Right lobe of liver (tissue), 6 donors: ENCODE results near the gene CCDC9B. TPM values are rescaled to one million over a fixed set of nuclear protein-coding genes. Genes with fewer than 3 reads are reported as not detected.
A peak's percentile ranks its signal among the peaks of the same experiment; 100 is the strongest.

ENCODE experiments used
- ATAC-seq, 4 donors: fragments of 200-7000 bp; cut with Tn5 transposase; one replicate each; pipeline ENCODE4 v1.9.1; 2020; ENCODE audit warnings: mild to moderate bottlenecking in 4 of 4, moderate library complexity in 4 of 4
- DNase-seq, 3 donors: peaks; one replicate each; pipeline ENCODE4 v3.0.0-alpha.2; 2020
- H3K27ac ChIP-seq, 3 donors: fragments of 200-600 bp; one replicate each; pipeline ENCODE4 v1.8.0; 2022
- H3K27me3 ChIP-seq, 2 donors: fragments of 200-600 bp; one replicate each; pipeline ENCODE4 v1.8.0; 2022
- H3K36me3 ChIP-seq, 4 donors: fragments of 200-600 bp; sonication (generic) in 1 of 4; one replicate each; pipeline versions ENCODE4 v1.5.1 to v1.8.0; 2017 to 2022; ENCODE audit warnings: control low read depth in 1 of 4
- H3K4me1 ChIP-seq, 4 donors: fragments of 200-600 bp; sonication (generic) in 1 of 4; one replicate each; pipeline versions ENCODE4 v1.5.1 to v1.8.0; 2017 to 2022; ENCODE audit warnings: control low read depth in 1 of 4
- H3K4me3 ChIP-seq, 3 donors: fragments of 200-600 bp; one replicate each; pipeline ENCODE4 v1.8.0; 2022
- H3K9me3 ChIP-seq, 4 donors: fragments of 200-600 bp; sonication (generic) in 1 of 4; one replicate each; pipeline versions ENCODE4 v1.5.1 to v1.8.0; 2017 to 2022; ENCODE audit warnings: control low read depth in 1 of 4
- POLR2A ChIP-seq: fragments of 450-650 bp; IDR thresholded peaks from one replicate; pipeline ENCODE4 v1.6.1; 2017; ENCODE audit warnings: antibody characterized with exemption, mild to moderate bottlenecking
- WGBS: methylation state at CpG from one replicate; pipeline ENCODE4 v1.1.6; 2018; ENCODE audit warnings: low coverage, low lambda C conversion rate; ENCODE audit not compliant: insufficient coverage; ENCODE audit errors: missing lambda C conversion rate; 5-methylcytosine and 5-hydroxymethylcytosine counted together
- intact Hi-C, 2 donors: fragments of 100-400 bp; cut with DNase I; formaldehyde crosslinking; loops; one replicate each; pipeline versions ENCODE4 v1.11.2 to v1.14.1; 2022
- total RNA-seq, 6 experiments: library from RNA; depleted of rRNA in 2 of 6; stranded (reverse); fragments of >200 nt in 2 of 6; fragmentation: NEBNext Ultra II Directional in 3 of 6; extraction: Animal tissue kit (Norgen Biotek cat#: 25700) in 3 of 6; gene quantifications; one replicate each; pipeline versions ENCODE4 v1.1.0 to v1.2.4, GENCODE V29; 2016 to 2023
- TF ChIP-seq, protein P1 (sequence below), 4 donors: fragments of 200-600 bp in 3 of 4; fragments of 450-650 bp in 1 of 4; IDR thresholded peaks; one replicate each; pipeline versions ENCODE4 v1.5.1 to v1.8.0; 2016 to 2022; ENCODE audit warnings: antibody characterized with exemption in 4 of 4, mild to moderate bottlenecking in 2 of 4
- donor health status: DM: no; HTN: yes; CAD: no.
- donor health status: DM: no; HTN: no; CAD: no.
- donor health status: DM: no; HTN: no; CAD: no.
- donor health status: DM: no; HTN: yes; CAD: no.
- donor health status: DM: no; HTN: yes; CAD: no.

Gene CCDC9B
- total RNA-seq, 6 experiments from 2014 or later = 4.2 to 11.9 (median 4.7) TPM

DNA sequence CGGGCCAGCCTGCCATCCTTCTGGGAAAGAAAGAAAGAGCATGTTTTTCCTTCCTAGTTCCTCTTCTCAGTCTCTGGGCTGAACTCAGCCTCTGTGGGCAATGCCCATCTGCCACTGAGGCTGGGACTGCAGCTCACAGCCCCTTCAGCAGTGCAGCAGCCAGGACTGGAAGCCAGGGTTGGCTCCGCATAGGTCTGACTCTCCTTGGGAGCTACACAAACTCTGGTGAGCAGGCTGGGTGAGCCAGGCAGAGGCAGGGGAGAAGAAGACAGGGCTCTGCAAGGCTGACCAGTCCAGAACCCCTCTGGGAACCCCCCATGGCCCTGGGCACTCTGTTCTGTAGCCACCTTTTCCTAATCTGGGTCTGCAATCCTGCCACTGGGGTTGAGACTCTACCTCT lies 20.9 kb upstream of the CCDC9B start:
- H3K36me3 ChIP-seq = no peaks in the 10 kb centered on the region
- no peak for TF ChIP-seq POLR2A
- TF ChIP-seq, protein P1, sequence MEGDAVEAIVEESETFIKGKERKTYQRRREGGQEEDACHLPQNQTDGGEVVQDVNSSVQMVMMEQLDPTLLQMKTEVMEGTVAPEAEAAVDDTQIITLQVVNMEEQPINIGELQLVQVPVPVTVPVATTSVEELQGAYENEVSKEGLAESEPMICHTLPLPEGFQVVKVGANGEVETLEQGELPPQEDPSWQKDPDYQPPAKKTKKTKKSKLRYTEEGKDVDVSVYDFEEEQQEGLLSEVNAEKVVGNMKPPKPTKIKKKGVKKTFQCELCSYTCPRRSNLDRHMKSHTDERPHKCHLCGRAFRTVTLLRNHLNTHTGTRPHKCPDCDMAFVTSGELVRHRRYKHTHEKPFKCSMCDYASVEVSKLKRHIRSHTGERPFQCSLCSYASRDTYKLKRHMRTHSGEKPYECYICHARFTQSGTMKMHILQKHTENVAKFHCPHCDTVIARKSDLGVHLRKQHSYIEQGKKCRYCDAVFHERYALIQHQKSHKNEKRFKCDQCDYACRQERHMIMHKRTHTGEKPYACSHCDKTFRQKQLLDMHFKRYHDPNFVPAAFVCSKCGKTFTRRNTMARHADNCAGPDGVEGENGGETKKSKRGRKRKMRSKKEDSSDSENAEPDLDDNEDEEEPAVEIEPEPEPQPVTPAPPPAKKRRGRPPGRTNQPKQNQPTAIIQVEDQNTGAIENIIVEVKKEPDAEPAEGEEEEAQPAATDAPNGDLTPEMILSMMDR (IDR thresholded peaks at IDR 0.05) = no peak
- H3K4me3 ChIP-seq = no peak overlapping the region
- peaks cover 0 to 6% (median 3%) of the 10 kb centered on the region in 4 donors for H3K4me1 ChIP-seq
- no peaks in the 10 kb centered on the region for H3K9me3 ChIP-seq
- WGBS = 83% methylated on average over 2 of the region's 2 CpGs
- intact Hi-C loops = loop anchor here in 1 of 2 donors (10.0 kb wide), 1 partner anchor 53 kb away; no protein-coding TSS in a partner anchor
- DNase-seq (no peak), ATAC-seq (no peak)
- no peak overlapping the region for H3K27ac ChIP-seq
- H3K27me3 ChIP-seq = no peaks in the 10 kb centered on the region

DNA sequence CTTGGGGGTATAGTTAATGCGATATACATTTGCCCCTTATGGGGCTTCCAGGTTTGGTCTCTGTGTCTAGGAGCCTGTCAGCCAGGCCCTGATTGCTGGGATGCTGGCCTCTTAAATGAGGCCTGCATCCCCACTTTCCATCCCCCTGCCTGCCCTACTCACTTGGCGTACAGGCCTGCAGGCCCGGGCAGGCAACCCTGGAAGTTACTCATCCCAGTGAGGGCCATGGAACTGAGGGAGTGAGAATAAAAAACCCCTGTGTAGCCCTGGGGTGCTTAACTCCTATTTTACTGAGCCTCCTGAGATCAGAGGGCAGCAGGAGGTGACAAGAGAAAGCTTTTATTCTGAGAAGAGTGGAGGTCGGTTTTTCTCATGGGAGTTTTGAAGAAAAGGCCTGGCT lies 19.3 kb upstream of the CCDC9B start:
- DNase-seq = no peak
- no peak overlapping the region for H3K4me3 ChIP-seq
- no peaks in the 10 kb centered on the region for H3K27me3 ChIP-seq
- 88% methylated on average over 1 of the region's 4 CpGs for WGBS
- intact Hi-C loops = loop anchor here in 1 of 2 donors (10.0 kb wide), 1 partner anchor 55 kb away; no protein-coding TSS in a partner anchor
- H3K36me3 ChIP-seq = no peaks in the 10 kb centered on the region
- peaks cover 0 to 3% (median 0%) of the 10 kb centered on the region in 4 donors for H3K4me1 ChIP-seq
- no peaks in the 10 kb centered on the region for H3K9me3 ChIP-seq
- TF ChIP-seq, protein P1 (IDR thresholded peaks at IDR 0.05) = no peak
- TF ChIP-seq POLR2A = no peak
- H3K27ac ChIP-seq = no peak overlapping the region
- ATAC-seq = no peak

DNA sequence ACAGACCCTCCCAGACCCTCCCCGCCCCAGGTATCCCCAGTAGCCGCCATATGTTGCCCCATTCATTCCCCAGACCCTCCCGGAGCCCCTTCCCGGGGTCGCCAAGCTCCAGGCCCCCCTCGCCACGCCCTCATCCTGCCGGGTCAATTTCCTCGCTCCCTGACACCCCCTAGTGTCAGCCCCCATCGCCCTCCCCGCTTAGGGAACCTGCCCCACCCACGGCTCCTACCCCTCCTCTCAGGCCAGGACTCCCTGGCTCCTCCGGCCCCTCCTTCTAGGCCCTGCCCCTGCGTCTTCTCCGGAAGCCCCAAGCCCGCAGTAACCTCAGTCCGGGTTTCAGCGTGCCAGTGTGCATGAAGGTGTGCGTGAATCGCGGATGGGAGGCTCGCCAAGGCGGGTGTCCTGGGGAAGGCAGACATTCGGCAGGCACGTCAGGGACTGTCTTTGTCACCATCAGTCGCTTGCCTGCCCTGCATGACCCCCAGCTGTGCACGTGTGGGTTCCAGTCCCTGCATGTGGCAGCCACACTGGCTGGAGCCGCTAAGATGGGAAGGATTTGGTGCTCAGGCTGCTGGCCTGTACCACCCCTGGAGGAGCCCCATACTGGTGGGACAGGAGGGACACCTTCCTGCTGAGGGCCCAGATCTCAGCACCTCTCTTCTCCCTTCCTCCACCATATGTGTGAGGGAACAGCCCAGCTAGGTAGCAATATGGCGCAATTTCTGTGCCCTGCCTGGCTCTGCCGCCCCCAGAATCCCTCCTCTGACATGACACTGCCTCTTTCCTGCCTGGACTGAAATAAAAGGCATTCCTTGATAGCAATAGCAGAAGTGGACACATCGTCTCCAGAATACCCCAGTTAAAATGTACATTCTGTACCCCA lies 18.0 kb upstream of the CCDC9B start:
- Histone ChIP-seq H3K4me1 (peaks cover 0 to 10% (median 0%) of the 10 kb centered on the region in 4 donors), H3K27ac (no peak overlapping the region), H3K27me3 (no peaks in the 10 kb centered on the region), H3K36me3 (no peaks in the 10 kb centered on the region), H3K4me3 (peak overlapping the region; percentile 44 to 55 (median 46)), H3K9me3 (no peaks in the 10 kb centered on the region)
- TF ChIP-seq, protein P1 (IDR thresholded peaks at IDR 0.05) = peak in 1 of 4 donors; percentile 7
- TF ChIP-seq POLR2A = no peak
- intact Hi-C loops = no loop called here
- peak in 1 of 4 donors; percentile 6 for ATAC-seq
- WGBS = 11% methylated on average over 12 of the region's 31 CpGs
- DNase-seq = peak in 1 of 3 donors; percentile 33

DNA sequence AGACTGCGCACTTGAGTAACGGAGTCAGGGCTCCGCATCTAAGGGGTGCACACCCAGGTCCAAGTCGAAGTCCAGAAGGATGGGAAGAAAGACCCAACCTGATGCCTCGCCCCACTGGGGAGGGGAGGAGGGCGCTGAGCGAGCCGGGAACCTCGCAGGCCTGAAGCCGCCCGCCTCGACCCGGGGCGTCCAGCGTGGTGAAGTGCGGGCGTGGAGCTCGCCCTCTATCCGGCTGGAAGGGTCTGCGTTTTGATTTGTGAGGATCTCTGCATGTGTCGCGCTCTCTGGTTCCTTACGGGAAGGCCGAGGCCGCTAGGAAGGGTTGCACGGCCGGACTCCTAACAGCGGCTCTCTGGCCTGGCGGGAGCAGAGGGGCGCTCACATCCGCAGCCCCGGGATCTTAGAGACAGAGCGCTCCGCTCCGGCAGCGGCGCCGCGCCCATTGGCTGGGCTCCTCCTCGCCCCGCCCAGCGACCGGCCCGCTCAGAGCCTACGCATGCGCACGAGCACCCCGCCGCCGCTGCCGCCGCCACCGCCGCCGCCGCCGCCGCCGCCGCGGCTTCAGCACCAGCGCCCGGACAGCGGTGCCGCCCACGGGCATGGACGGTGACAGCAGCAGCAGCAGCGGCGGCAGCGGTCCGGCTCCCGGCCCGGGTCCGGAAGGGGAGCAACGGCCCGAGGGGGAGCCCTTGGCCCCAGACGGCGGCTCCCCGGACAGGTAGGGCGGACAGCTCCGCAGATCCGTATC lies 17.2 kb upstream of the CCDC9B start, which contains the start of gene DISP2:
DISP2 (plus strand) TSS at position 497 of the 748 bp plus-strand sequence; CDS start at position 600, 103 bp downstream.
- H3K4me1 ChIP-seq = peaks cover 0 to 18% (median 2%) of the 10 kb centered on the region in 4 donors
- TF ChIP-seq POLR2A = no peak
- TF ChIP-seq, protein P1 (IDR thresholded peaks at IDR 0.05) = no peak
- H3K36me3 ChIP-seq = no peaks in the 10 kb centered on the region
- intact Hi-C loops = no loop called here
- H3K9me3 ChIP-seq = no peaks in the 10 kb centered on the region
- peak; percentile 74 to 84 (median 81) for ATAC-seq
- H3K4me3 ChIP-seq = peak within 1 kb of the TSS; percentile 46 to 55 (median 46)
- WGBS = 33% methylated on average over 4 of the region's 82 CpGs
- no peaks in the 10 kb centered on the region for H3K27me3 ChIP-seq
- peak; percentile 89 to 93 (median 89) for DNase-seq
- H3K27ac ChIP-seq = no peak within 1 kb of the TSS
